Endothelial cell of umbilical vein (primary cell): Measurements from ENCODE around the gene KCNG1. TPM values are rescaled to one million over a fixed set of nuclear protein-coding genes. Genes with fewer than 3 reads are reported as not detected.

ENCODE experiments used
- BruUV-seq: library from RNA; stranded (reverse); fragments of 400-500 nt; replicated peaks from 2 replicates; lab custom pipeline; 2021; lab: Mats Ljungman, UMichigan
- CTCF ChIA-PET: fragments of 300-600, 350-600 bp; sonication (Branson Sonifier 250); formaldehyde crosslinking; loops from one replicate; lab custom pipeline; 2021; ENCODE audit warnings: antibody characterized with exemption, inconsistent platforms; lab: Charles Lee
- POLR2A ChIA-PET: fragments of 300-600, 350-600 bp; sonication (Branson Sonifier 250); formaldehyde crosslinking; loops from one replicate; lab custom pipeline; 2021; ENCODE audit warnings: antibody characterized with exemption, inconsistent platforms; lab: Charles Lee
- DNase-seq: peaks from one replicate; pipeline ENCODE4 v3.0.0-alpha.2; 2011; ENCODE audit warnings: low read depth, low spot score
- FAIRE-seq: peaks from 2 replicates; lab custom pipeline; 2011; peaks lifted over from hg19 to GRCh38; lab: Jason Lieb, UNC
- H2AFZ ChIP-seq: 2 replicates; pipeline ENCODE4 v1.6.0; 2012; ENCODE audit warnings: low read depth, low read length, control low read depth, inconsistent platforms
- H3K27ac ChIP-seq: 2 replicates; pipeline ENCODE4 v1.5.1; 2011; ENCODE audit warnings: low read depth, mild to moderate bottlenecking, control low read depth, low read length, moderate library complexity; ENCODE audit not compliant: insufficient read depth
- H3K27me3 ChIP-seq, 2 experiments: 2 replicates each; pipeline versions ENCODE4 v1.6.0 to v1.6.1; 2011; ENCODE audit warnings: low read length in 2 of 2, mixed read lengths in 1 of 2; ENCODE audit not compliant: control insufficient read depth in 2 of 2, insufficient read depth in 2 of 2
- H3K36me3 ChIP-seq, 2 experiments: 2 replicates in 1 of 2; 3 replicates in 1 of 2; pipeline ENCODE4 v1.5.1; 2011; ENCODE audit warnings: low read length in 2 of 2, mild to moderate bottlenecking in 1 of 2, moderate library complexity in 1 of 2; ENCODE audit not compliant: control insufficient read depth in 2 of 2, insufficient read depth in 2 of 2; ENCODE audit errors: extremely low read depth in 1 of 2
- H3K4me1 ChIP-seq: 3 replicates; pipeline ENCODE4 v1.5.1; 2011; ENCODE audit warnings: mild to moderate bottlenecking, low read length; ENCODE audit not compliant: control insufficient read depth, insufficient read depth; ENCODE audit errors: extremely low read depth
- H3K4me2 ChIP-seq: 2 replicates; pipeline ENCODE4 v1.6.1; 2011; ENCODE audit warnings: low read length, control low read depth, mixed read lengths; ENCODE audit not compliant: insufficient read depth
- H3K4me3 ChIP-seq, 3 experiments: fragments of 200-600 bp in 1 of 3; sonication (generic), shearing (Covaris generic) in 1 of 3; replicated peaks in 1 of 3; 2 replicates each; pipeline ENCODE4 v1.5.1; 2011 to 2016; ENCODE audit warnings: control low read depth in 3 of 3, low read length in 3 of 3, mild to moderate bottlenecking in 2 of 3, inconsistent platforms in 1 of 3, low read depth in 1 of 3, moderate library complexity in 1 of 3; ENCODE audit not compliant: insufficient read depth in 1 of 3
- H3K79me2 ChIP-seq: 2 replicates; pipeline ENCODE4 v1.6.0; 2012; ENCODE audit warnings: low read length, inconsistent platforms; ENCODE audit not compliant: control insufficient read depth, insufficient read depth
- H3K9ac ChIP-seq: replicated peaks from 2 replicates; pipeline ENCODE3; 2011; ENCODE audit warnings: low read length, control low read depth; ENCODE audit not compliant: insufficient read depth; ENCODE audit errors: extremely low read depth
- H3K9me1 ChIP-seq: replicated peaks from 3 replicates; pipeline ENCODE4 v1.6.0; 2011; ENCODE audit warnings: mild to moderate bottlenecking, low read length; ENCODE audit not compliant: control insufficient read depth, insufficient read depth; ENCODE audit errors: extremely low read depth
- H3K9me3 ChIP-seq: replicated peaks from 2 replicates; pipeline ENCODE4 v1.5.1; 2012; ENCODE audit warnings: low read length, inconsistent platforms; ENCODE audit not compliant: control insufficient read depth, insufficient read depth
- H4K20me1 ChIP-seq: replicated peaks from 2 replicates; pipeline ENCODE3; 2011; ENCODE audit warnings: mild to moderate bottlenecking, low read length; ENCODE audit not compliant: control insufficient read depth, insufficient read depth; ENCODE audit errors: extremely low read depth
- EZH2 ChIP-seq: IDR thresholded peaks from 2 replicates; pipeline ENCODE4 v1.6.1; 2012; ENCODE audit warnings: borderline replicate concordance, low read depth, mild to moderate bottlenecking, moderate library complexity, low read length, inconsistent platforms; ENCODE audit not compliant: severe bottlenecking
- FOS ChIP-seq: IDR thresholded peaks from 2 replicates; pipeline ENCODE4 v1.6.1; 2011; ENCODE audit warnings: mild to moderate bottlenecking, low read length, moderate library complexity, borderline replicate concordance; ENCODE audit not compliant: insufficient read depth
- GATA2 ChIP-seq: IDR thresholded peaks from 2 replicates; pipeline ENCODE4 v1.7.0; 2011; ENCODE audit warnings: low read depth, mild to moderate bottlenecking, moderate library complexity, mixed read lengths, low read length; ENCODE audit not compliant: insufficient read length, insufficient read depth
- MYC ChIP-seq: IDR thresholded peaks from one replicate; pipeline ENCODE4 v1.6.1; 2011; ENCODE audit warnings: mild to moderate bottlenecking, low read depth, low read length
- dilution Hi-C: fragments of 300-500 bp; cut with MboI; formaldehyde crosslinking; loops from one replicate; pipeline ENCODE4 v1.15.0; 2019; ENCODE audit warnings: low sequenced_read_pairs; ENCODE audit not compliant: extremely low pct_ligation_motif_present
- intact Hi-C: fragments of 100-400 bp; cut with micrococcal nuclease; formaldehyde crosslinking; loops from one replicate; pipeline ENCODE4 v1.10.0; 2022
- polyA plus RNA-seq, 4 experiments: library from polyadenylated mRNA; depleted of rRNA in 3 of 4; stranded (reverse) in 3 of 4; unstranded in 1 of 4; fragments of >200 nt; gene quantifications; 2 replicates each; pipeline versions ENCODE4 v1.2.1 to v1.2.3, GENCODE V29; 2011 to 2012; ENCODE audit warnings: missing spikeins in 1 of 4
- total RNA-seq: library from RNA; stranded (reverse); gene quantifications from 2 replicates; pipeline ENCODE4 v1.2.3, GENCODE V29; 2021

KCNG1 gene
- total and polyA plus RNA-seq, 2 donors (not counting 3 experiments of a cell fraction or from before 2014, with no cell fraction given) = 0.22 to 1.1 TPM

- CTCF ChIA-PET = interaction anchor here (1.1 kb wide), 1 partner anchor 30 kb away, joined by 4 read pairs; no protein-coding TSS in a partner anchor
- intact Hi-C loops (no loop called here), dilution Hi-C loops (no loop called here)
- H3K36me3 ChIP-seq = no peaks in the 10 kb centered on the region
- BruUV-seq = no TSS peak
- TF ChIP-seq MYC (no peak), GATA2 (no peak)
- no peak overlapping the region for H2AFZ ChIP-seq
- no peak overlapping the region for H3K9ac ChIP-seq
- no peaks in the 10 kb centered on the region for H3K9me3 ChIP-seq
- no peaks in the 10 kb centered on the region for H3K9me1 ChIP-seq
- no peaks in the 10 kb centered on the region for H3K79me2 ChIP-seq
- no peak for FAIRE-seq
- H3K27me3 ChIP-seq = peaks cover 25 to 32% of the 10 kb centered on the region in 2 experiments
- H3K4me2 ChIP-seq = no peak overlapping the region
- no peak for DNase-seq
- H4K20me1 ChIP-seq = no peaks in the 10 kb centered on the region
- POLR2A ChIA-PET = no interaction called here
- peaks cover under 1% of the 10 kb centered on the region for H3K4me1 ChIP-seq
- no peak overlapping the region for H3K27ac ChIP-seq
- H3K4me3 ChIP-seq = no peak overlapping the region
Measured at GRCh38 chr20:51017251-51017650, 5.7 kb downstream of the KCNG1 start.

DNA sequence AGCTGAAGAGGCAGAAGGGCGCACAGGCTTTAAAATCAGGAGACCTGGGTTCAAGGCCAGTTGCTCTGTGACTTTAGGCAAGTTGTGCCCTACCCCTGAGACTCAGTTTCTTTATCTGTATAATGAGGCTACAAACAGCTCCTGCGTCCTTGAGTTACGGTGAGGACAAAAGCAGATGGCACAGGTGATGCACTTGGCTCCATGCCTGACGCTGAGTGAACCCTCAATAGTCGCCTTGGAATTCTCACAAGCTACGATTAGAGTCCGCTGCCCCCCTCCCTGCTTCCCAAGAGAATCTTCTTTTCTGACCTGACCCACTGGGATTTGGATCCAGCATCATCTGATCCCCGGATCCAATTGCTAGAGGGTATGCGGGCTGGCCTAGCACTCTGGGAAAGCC is 6.4 kb downstream of the KCNG1 start:
- dilution Hi-C loops = no loop called here
- CTCF ChIA-PET = interaction anchor here (1.0 to 2.6 kb wide), 9 partner anchors 11 to 607 kb away, joined by 3 to 50 read pairs (median 10); no protein-coding TSS in a partner anchor
- no peaks in the 10 kb centered on the region for H3K79me2 ChIP-seq

More for the DNA sequence above, 6.4 kb downstream of the KCNG1 start:
- no TSS peak for BruUV-seq
- H3K36me3 ChIP-seq = no peaks in the 10 kb centered on the region
- no peak for TF ChIP-seq GATA2
- no peak for TF ChIP-seq FOS
- TF ChIP-seq EZH2 = no peak
- DNase-seq (no peak), FAIRE-seq (no peak)
- H3K27me3 ChIP-seq = peaks cover 17 to 26% of the 10 kb centered on the region in 2 experiments
- intact Hi-C loops = no loop called here
- POLR2A ChIA-PET = no interaction called here
- no peaks in the 10 kb centered on the region for H4K20me1 ChIP-seq
- H3K9me1 ChIP-seq = no peaks in the 10 kb centered on the region
- no peak overlapping the region for H3K4me3 ChIP-seq
- no peak overlapping the region for H3K4me2 ChIP-seq
- H3K9ac ChIP-seq = no peak overlapping the region
- H3K9me3 ChIP-seq = no peaks in the 10 kb centered on the region
- H3K4me1 ChIP-seq = no peaks in the 10 kb centered on the region
- no peak overlapping the region for H3K27ac ChIP-seq
- H2AFZ ChIP-seq = no peak overlapping the region
